AG09309 (cell line): ENCODE data around the gene PGM2L1.

Experiments used
- DNase-seq: peaks from one replicate; pipeline ENCODE4 v3.0.0-alpha.2; 2010; ENCODE audit warnings: low read depth
- H3K4me3 ChIP-seq: 2 replicates; pipeline ENCODE4 v1.5.1; 2011; ENCODE audit warnings: mild to moderate bottlenecking, low read depth, low read length, moderate library complexity; ENCODE audit not compliant: control insufficient read depth
- CTCF ChIP-seq: IDR thresholded peaks from 2 replicates; pipeline ENCODE4 v1.5.1; 2011; ENCODE audit warnings: mild to moderate bottlenecking, low read depth, low read length, inconsistent platforms; ENCODE audit not compliant: insufficient read depth, control insufficient read depth; ENCODE audit errors: missing control alignments

Gene PGM2L1

DNA sequence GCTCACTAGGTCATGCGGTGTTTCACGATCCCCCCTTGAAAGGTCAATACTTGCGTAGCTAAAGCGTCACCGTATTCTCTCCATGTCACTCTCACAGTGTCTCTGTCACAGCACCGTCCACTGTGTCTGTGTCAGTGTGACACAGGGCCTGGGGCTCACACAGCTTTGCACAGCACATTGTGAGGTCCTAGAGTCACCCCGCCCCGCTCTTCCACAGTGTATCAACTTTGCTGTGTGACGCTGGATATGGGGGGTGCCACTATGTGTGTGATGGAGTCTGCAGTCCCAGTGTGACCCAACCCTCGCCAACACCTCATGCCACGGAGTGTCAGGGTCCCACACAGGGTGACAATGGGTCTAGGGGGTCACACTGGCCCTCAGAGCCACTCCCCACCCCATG lies 87.4 kb downstream of the PGM2L1 start:
- H3K4me3 ChIP-seq = peak overlapping the region; percentile 48
- no peak for TF ChIP-seq CTCF
- DNase-seq = no peak

DNA sequence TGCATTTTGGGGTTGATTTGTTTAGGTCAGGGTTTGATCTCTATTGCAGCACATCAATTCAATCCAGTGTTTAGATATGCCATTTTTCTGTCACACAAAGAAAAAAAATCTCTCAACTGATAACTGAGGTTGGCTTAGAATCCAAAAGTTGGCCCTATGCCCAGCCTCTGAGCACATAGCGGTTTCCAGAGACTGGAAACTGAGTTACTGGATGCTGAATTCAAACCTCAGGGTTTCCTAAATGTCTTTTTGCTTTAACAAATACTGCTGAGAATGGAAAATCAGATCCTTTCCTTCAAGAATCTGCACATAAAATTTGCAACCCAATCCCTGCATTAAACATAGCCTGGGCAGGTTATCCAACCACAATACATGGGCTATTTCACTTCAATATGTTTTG lies 90.8 kb downstream of the PGM2L1 start:
- no peak overlapping the region for H3K4me3 ChIP-seq
- no peak for TF ChIP-seq CTCF
- DNase-seq = no peak

DNA sequence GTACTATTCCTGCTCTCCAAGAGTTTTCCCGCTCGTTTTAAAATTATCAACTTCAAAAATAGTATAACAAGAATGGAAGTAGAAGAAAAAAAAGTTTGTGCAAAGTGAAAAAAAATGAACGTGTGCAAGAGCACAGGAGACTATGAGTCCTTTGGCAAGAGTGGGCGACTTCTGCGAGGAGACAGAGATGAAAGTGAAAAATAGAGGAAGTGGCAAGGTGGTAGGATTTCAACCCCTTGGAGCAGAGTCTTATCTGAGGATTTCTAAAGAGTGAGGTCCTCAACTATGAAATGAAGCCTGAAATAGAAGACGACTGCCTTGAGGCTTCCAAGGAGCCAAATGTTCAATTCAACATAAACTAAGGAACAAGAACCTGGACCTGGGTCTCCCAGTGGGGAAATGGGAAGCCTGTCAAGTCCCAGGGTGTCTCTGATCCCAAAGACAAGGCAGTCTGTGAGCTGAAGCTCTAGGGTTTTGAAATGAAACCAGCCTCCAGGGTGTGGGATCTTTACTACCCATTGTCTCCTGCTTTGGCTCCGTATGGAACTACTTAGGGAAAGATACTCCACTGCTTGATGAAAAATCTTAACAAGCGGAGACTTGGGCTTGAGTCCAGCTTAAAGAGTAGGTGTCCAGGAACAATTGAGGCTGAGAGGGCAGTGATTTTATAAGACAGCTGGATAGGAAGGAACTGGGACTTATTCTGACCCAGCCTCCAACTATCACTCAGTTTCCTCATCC lies 91.6 kb downstream of the PGM2L1 start:
- no peak overlapping the region for H3K4me3 ChIP-seq
- TF ChIP-seq CTCF = no peak
- DNase-seq = no peak

DNA sequence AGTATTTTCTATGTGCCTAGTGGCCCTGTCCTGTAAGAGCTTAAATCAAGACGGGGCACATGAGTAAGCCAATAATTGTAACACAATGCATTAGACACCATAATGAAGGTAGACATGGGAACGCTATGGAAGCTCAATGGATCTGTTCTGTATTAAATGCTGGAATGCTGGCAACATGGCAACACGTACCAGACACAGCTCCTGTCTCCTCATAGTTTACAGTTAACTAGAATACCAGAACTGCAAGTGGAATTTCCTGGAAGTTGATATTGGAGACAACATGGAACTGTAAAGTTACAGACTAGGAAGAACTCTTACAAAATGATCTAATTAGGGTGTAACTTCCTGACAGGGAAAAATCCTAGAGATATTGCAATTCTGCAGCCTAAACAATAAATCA lies 99.2 kb downstream of the PGM2L1 start:
- no peak for DNase-seq
- no peak for TF ChIP-seq CTCF
- H3K4me3 ChIP-seq = no peak overlapping the region

DNA sequence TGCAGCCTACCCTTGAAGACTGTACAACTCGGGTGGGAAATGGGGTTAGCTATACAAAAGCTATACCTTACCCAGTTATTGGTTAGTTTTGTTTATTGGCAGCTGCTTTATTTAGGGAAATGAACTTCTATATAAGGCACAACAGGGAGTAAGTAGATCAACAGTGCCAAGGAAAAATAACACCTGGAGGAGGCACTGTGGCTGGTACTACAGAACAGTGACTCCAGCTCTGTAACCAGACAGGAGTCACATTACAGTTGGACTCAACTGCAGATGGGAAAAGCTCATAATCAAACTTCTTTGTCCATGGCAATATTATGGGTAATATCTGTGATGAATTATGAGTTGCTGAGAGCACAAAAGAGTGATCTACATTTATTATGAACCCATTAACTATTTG lies 100.7 kb downstream of the PGM2L1 start:
- TF ChIP-seq CTCF = no peak
- DNase-seq = no peak
- no peak overlapping the region for H3K4me3 ChIP-seq

- no peak overlapping the region for H3K4me3 ChIP-seq
- no peak for DNase-seq
- no peak for TF ChIP-seq CTCF
These were observed 109.3 kb downstream of the PGM2L1 start for GRCh38 chr11:74288911-74289310.
